ENCODE measurements around the gene PTCH1.

DNA sequence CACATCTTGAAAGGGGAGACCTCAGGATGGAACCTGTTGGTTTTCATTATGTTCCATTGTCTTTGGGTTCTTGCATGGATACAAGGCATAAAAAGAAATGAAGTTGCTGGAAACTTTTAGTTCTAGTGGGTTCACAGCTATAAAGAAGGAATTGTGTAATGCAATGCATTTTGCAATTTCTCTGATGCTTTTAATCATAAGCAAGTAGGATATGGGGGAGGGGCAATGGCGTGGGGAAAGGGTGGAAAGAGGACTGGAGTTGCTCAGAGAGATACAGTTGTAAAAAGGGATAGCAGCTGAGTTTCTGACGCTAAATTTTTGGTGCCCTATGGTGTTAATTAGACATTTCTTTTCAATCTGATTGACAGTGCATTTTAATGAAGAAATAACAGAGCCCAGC lies 110.7 kb downstream of the PTCH1 start:
- TF ChIP-seq, protein P1, sequence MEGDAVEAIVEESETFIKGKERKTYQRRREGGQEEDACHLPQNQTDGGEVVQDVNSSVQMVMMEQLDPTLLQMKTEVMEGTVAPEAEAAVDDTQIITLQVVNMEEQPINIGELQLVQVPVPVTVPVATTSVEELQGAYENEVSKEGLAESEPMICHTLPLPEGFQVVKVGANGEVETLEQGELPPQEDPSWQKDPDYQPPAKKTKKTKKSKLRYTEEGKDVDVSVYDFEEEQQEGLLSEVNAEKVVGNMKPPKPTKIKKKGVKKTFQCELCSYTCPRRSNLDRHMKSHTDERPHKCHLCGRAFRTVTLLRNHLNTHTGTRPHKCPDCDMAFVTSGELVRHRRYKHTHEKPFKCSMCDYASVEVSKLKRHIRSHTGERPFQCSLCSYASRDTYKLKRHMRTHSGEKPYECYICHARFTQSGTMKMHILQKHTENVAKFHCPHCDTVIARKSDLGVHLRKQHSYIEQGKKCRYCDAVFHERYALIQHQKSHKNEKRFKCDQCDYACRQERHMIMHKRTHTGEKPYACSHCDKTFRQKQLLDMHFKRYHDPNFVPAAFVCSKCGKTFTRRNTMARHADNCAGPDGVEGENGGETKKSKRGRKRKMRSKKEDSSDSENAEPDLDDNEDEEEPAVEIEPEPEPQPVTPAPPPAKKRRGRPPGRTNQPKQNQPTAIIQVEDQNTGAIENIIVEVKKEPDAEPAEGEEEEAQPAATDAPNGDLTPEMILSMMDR (conservative IDR thresholded peaks at IDR 0.05): no peak
- TF ChIP-seq EZH2 (IDR thresholded peaks at IDR 0.05; ENCODE audit: low read depth): no peak

Data from PC-9 (cell line).